ENCODE results near the gene RASAL1.
A peak's percentile ranks its signal among the peaks of the same experiment; 100 is the strongest.

RASAL1 gene

DNA sequence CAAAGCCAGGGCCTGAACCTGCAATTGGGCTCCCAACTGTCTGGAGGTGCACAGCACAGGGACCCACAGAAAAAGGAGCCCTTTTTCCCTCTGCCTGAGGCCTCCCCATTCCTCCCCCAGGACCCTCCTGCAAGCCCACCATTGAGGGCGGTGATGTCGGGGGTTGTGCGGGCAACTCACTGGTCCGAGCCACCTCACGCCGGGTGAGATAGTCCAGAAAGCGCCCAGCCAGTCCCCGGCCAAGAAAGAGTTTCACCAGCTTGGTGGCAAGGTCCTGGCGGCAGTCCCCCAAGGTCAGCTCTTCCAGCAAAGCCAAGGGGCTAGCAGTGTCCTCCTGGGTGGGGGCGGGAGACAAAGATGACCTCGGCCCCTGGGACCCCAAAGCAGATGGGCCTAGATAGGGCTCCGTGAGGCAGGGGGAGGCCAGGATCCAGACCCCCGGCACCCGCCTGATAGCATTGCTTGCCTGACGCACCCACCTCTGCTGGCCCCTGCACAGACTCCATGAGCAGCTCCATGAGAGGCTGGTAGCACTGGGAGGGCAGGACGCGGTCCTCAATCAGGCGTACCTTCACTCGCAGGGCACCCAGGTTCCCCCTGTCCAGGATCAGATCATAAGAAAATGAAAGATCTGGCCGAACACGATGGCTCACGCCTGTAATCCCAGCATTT lies 20.0 kb downstream of the RASAL1 start:
- no peak for DNase-seq

GRCh38 chr12:113114447-113115178 lies 20.9 kb downstream of the RASAL1 start:
- DNase-seq: no peak

DNA sequence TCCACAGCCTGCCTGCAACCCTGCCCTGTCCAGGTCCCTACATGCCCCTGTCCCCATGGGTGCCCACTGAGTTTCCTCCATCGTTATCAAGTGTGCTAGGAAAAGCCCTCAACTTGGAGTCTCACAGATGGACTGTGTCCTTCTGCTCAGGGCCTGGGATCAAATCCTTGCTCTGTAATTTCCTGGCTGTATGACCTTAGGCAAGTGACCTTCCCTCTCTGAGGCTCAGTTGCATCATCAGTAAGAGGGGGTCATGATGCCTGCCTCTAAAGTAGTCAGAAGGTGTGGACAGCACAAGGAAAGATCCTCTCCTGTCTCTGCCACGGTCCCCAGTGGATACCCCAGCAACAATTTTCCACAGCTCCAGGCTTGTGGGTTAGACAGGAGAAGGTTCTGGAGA lies 22.2 kb downstream of the RASAL1 start:
- DNase-seq: no peak

DNA sequence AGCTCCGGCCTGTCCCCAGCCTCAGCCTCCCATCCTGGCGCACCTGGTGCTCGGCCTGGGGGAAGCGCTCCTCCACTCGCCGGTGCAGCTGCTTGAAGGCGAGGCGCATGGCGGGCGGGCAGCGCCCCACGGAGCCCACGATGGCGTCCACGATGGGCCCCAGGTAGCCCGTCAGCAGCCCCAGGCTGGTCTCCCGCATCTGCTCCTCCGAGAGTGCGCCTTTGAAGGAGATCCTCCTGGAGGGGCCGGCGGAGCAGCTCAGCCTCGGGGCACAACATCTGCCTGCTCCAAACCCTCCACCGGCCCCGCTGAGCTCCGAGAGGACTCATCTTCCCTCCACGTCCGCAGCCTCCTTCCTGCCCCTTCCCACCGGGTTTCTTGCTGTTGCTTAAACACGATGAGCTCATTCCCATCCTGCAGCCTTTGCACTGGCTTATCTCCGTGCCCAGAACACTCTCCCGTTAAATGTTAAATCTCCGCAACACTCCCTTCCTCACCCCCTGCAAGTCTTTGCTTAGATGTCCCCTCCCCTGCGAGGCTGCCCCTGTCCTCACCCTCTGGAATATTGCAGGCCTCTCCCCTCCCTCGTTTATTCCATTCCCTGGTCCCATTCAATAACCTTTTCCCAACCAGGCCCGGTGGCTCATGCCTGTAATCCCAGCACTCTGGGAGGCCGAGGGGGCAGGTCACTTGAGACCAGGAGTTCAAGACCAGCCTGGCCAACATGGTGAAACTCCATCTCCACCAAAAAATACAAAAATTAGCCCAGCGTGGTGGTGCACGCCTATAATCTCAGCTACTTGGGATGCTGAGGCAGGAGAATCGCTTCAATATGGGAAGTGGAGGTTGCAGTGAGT lies 23.3 kb downstream of the RASAL1 start:
- no peak for DNase-seq

DNA sequence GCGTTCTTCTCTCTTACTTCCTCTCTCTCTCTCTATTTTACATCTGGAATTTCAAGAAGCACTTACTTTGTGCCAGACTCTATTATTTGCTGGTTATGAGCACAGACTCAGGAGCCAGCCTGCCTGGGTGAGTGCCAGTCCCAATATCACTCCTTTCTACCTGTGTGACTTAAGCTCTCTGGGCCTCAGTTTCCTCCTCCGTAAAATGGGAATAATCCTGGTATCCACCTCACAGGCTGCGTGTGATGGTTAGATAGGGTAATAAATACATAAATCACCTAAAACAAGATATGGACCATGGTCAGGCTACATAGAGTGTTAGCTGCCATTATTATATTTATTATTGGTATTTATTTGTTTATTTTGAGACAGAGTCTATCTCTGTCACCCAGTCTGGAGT lies 24.3 kb downstream of the RASAL1 start:
- DNase-seq: no peak

DNA sequence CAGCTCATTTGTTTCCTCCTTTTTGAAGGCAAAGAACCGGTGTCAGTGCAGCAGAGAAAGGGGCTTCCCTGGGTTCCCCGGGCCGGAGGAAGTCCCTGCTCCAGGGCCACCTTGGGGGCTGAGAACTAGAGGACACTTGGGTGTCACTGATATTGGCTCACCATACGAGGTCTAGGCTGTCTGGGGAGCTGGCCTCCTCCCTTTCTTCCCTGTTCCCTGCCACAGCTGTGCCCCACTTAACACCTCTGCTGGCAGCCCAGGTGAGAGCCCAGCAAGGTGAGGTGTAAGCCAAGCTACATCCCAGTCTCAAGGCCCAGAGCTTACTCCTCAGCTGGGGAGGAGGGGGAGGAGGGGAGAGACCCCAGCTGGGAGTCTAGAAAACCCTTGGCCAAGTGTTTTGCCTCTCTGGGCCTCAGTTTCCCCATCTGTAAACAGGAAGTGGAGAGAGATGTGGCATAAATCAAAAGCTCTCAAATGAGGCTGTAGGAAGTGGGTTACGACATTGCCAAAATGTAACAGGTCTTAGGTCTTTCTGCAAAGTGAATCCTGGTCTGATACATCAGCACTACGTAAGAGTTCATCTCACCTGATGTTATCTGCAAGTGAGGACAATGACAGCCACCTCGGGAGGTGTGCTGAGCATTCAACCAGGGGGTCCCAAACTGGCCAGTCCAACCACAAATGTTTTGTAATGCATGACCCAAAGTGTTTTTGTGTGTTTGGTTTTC lies 25.5 kb downstream of the RASAL1 start:
- DNase-seq: no peak

GRCh38 chr12:113109360-113109759 lies 26.2 kb downstream of the RASAL1 start:
- no peak for DNase-seq

GRCh38 chr12:113108308-113108707 lies 27.3 kb downstream of the RASAL1 start:
- no peak for DNase-seq

- DNase-seq: no peak
Measured at GRCh38 chr12:113106361-113106760, 29.2 kb downstream of the RASAL1 start.

DNA sequence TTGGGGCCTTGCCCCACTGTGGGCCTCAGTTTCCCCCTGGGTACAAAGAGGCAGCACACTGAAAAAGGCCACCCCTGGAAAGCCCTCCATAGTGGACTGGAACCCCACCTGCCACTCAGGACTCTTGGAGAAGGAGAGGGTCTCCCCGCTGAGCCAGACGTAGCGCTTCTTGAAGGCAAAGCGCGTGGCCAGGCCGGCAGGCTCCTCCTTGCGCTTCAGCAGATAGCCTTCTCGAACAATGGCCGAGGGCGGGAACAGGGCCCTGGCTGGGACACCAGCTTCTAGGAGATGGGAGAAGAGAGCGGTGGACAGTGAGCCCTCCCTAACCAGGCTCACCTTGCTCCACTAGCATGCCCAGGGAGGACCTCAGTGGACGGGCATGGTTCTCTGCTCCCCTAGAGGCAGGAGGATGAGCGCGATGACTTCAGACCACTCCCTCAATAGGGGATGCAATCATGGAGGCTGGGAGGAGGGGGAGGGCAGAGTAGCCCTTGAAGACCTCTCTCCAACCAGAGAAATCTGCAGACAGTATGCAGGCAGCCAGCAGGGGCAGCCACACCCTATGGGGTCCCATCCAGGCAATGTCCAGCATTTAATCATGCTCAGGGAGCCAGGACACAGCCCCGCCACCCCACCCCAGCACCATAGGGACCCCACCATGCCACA lies 29.8 kb downstream of the RASAL1 start:
- DNase-seq: no peak

DNA sequence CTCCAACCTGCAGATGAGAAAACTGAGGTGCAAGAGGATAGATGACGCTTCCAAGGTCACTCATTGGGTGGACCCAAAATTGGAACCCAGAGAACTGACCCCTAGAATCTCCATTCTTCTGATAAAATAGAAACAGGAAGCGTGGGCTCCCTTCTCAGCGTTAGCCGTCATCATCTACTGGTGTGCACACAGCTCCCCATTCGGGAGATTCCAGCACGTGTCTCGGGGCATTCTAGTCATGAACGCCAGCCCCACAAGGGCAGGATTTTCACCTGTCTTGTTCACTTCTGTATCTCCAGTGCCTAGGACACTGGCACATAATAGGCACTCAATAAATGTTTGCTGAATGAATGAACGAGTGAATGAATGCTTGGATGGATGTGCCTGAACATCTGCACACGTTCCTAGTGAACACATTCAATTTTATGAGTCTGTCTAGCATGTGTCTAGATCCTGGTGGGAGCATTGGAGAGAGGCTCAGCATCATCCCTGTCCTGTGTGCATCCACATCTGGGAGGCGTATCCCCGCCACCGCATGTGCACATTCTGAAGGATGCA lies 30.5 kb downstream of the RASAL1 start:
- no peak for DNase-seq

- no peak for DNase-seq
Measured at GRCh38 chr12:113103756-113104450, 31.7 kb downstream of the RASAL1 start.

DNA sequence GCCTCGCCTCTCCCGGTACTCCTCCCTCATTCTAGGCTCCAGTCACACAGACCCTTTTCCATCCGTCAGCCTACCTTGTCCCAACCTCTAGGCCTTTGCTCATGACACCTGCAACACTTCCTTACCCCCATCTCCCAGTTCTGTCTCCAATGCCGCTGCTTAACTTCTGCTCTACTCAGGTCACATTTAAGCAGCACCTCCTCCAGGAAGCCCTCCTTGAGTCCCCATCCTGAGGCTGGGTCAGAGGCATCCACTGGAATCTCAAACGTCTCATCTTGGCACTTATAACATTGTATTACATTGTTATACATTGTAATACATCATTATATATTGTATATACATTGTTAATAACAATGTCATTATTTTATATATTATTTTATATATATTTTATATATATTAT lies 32.8 kb downstream of the RASAL1 start:
- DNase-seq: no peak

GRCh38 chr12:113101751-113102150 lies 33.8 kb downstream of the RASAL1 start:
- DNase-seq: no peak

GRCh38 chr12:113099764-113100163 lies 35.8 kb downstream of the RASAL1 start:
- DNase-seq: no peak

DNA sequence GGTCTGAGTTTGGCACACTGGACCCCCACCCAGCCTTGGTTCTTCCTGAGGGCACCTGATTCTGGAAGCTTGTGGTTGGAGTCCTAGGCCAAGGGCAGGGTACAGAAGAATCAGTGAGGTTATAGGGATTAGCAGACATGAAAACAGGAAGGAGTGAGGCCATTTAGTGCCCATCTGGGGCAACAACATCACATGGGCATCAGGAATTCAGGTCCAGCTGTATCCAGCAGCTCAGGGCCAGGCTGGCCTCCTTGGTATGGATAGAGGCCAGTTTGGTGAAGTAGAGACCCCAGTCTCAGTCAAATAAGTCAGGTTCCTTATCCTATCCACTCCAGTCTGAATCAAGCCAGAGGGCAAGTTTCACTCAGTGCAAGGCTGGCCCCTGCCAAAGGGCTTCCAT lies 36.2 kb downstream of the RASAL1 start:
- no peak for DNase-seq

- DNase-seq: peak; percentile 70
Measured at GRCh38 chr12:113098441-113099028, 37.0 kb downstream of the RASAL1 start.

DNA sequence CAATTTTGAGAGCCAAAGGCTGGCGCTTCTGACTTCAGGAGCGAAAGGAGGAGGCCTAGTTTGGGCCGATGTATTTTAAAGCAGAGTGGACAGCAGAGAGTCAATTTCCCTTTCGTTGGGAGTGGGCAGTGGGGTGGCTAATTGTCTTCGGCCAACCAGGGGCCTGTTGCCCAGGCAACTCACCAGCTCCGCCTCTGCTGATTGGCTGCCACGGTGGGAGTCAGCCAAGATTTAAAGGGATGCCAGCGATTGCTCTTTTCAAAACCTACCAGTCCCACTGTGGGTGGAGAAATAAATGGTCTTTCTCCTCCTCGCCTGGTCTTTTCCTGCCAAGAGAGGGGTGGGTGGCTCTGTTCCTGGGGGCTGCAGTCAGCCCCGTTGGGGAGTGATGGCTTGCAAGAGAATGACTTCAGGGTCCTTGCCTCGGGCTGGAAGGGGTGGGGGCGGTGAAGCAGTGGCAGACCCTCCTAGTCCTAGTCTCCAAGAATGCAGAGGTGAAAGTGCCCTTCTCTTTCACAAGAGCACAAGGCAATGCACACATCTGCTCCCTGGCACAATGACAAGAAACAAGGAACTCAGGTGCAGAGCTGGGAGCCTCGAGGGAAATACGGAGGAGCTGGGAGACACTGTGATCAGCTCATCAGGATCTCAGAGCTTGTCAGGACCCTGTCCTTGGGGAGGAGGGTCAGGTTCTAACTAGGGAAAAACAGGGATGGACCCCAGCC lies 37.7 kb downstream of the RASAL1 start:
- peak; percentile 16 for DNase-seq

- DNase-seq: no peak
Measured at GRCh38 chr12:113096675-113097461, 38.7 kb downstream of the RASAL1 start.

GRCh38 chr12:113095405-113095804 lies 40.2 kb downstream of the RASAL1 start:
- no peak for DNase-seq

All from NCI-H446 treated with DMSO at 0.1 percent for 48 hours (cell line).